Astrocyte of the spinal cord (primary cell): Measurements from ENCODE around the gene CPVL.

ENCODE experiments used
- DNase-seq: peaks from one replicate; pipeline ENCODE4 v3.0.0; 2011; ENCODE audit warnings: low read depth, low spot score
- H3K4me3 ChIP-seq: 2 replicates; pipeline ENCODE4 v1.5.1; 2011; ENCODE audit warnings: low read depth, mild to moderate bottlenecking, low read length, moderate library complexity
- in situ Hi-C: cut with HindIII; loops from 2 replicates; pipeline ENCODE4 v1.10.0; 2017; ENCODE audit warnings: low sequenced_read_pairs
- TF ChIP-seq, protein P1 (sequence below): IDR thresholded peaks from 2 replicates; pipeline ENCODE4 v1.5.1; 2012; ENCODE audit warnings: low read depth, mild to moderate bottlenecking, low read length, inconsistent platforms

CPVL gene

DNA sequence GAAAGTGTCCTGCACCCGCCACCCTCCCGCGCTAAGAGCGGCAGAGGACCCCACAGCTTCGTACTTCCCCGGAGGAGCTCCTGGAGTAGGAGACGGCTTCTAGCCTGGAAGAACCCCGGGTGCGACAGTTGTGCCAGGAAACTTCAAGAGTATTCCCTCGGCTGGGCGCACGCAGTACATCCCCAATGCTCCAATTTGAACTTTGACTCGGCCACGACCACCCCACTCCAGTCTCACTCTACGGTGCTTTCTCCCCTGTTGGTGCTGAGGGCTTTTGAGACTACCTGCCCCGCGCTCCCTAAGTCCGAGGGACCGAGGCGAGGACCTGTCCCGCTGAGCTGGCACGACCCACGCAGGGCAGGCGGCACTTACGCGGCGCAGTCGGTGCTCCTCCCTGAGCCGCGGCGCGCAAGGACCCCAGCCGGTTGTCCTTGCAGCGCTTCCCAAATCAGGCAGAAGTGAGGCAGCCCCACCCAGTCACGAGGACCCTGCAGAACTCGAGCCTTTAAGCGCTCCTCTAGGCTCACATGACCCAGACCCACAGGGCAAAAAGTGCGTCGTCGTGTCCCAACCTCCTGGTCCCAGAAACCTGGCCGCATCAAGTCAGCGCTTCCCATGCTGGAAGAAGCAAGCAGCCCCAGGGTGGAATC is at the start of gene CPVL:
Gene CPVL (minus strand): TSS at position 481 of the 650 bp plus-strand sequence. CDS start 25,476 bp downstream, outside the sequence.
- no peak for DNase-seq
- in situ Hi-C loops = no loop called here
- TF ChIP-seq, protein P1, sequence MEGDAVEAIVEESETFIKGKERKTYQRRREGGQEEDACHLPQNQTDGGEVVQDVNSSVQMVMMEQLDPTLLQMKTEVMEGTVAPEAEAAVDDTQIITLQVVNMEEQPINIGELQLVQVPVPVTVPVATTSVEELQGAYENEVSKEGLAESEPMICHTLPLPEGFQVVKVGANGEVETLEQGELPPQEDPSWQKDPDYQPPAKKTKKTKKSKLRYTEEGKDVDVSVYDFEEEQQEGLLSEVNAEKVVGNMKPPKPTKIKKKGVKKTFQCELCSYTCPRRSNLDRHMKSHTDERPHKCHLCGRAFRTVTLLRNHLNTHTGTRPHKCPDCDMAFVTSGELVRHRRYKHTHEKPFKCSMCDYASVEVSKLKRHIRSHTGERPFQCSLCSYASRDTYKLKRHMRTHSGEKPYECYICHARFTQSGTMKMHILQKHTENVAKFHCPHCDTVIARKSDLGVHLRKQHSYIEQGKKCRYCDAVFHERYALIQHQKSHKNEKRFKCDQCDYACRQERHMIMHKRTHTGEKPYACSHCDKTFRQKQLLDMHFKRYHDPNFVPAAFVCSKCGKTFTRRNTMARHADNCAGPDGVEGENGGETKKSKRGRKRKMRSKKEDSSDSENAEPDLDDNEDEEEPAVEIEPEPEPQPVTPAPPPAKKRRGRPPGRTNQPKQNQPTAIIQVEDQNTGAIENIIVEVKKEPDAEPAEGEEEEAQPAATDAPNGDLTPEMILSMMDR = no peak
- H3K4me3 ChIP-seq = peak within 1 kb of the TSS; percentile 25

DNA sequence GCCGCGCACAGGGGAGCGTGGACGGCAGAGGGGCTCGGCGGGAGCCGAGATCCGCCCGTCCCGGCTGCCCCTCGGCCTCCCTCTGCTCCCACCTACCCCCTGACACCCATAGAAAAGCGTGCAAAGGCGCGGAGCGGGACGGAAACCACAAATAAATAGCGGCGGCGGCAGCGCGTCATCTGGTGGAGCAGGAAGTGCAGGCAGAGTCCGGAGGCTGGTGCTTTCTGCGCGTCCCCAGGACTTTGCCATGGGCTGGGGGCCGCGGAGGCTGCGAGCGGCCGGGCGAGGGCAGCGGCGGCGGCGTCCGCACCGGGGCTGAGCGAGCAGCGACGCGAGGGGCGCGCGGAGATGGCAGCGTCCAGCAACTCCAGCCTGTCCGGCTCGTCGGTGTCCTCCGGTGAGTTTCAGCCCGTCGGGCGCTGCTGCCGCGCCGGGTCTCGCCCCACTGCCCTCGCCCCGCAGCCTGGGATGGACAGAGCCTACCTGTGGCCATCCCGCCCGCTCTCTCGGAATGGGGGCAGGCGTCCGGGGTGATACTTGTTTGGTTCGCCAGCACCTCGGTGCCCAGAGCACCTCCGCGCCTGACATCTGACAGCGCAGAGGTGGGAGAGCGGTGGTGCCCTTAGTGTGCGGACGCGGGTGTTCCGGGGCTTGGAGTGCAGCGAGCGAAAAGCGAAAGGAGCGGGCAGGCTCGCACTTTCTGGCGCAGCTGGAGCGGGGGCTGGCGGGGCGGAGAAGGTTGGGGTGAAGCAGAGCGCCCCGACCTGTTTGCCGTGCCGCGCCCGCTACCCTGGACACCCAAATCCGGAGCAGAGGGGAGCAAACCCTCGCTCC is 48.5 kb upstream of the CPVL start, which contains the start of gene CHN2:
Gene CHN2 (plus strand): TSS at position 182 of the 834 bp plus-strand sequence.
- H3K4me3 ChIP-seq = peak within 1 kb of the TSS; percentile 33
- DNase-seq = peak; percentile 11
- in situ Hi-C loops = no loop called here
- TF ChIP-seq, protein P1 = peak; percentile 2

DNA sequence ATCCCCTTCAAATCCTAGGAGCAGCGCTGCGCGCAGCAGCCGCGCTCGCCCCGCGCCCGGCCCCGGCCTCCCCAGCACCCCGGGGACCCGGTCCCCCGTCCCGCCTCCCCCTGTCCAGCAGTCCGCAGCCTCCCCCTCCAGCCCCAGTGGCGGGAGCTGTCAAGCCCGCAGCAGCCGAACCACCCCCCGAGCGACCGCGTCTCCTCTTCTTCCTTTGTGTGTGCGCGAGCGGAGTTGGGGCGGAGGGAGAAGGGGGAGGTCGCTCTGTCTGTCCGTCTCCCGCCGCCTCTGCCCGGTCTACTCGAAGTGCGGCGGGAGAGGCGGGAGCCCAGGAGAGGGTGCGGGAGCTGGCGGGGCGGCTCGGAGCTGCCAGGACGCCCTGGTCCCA is 47.9 kb upstream of the CPVL start:
- DNase-seq = no peak
- TF ChIP-seq, protein P1 = no peak
- peak overlapping the region; percentile 33 for H3K4me3 ChIP-seq
- in situ Hi-C loops = no loop called here

DNA sequence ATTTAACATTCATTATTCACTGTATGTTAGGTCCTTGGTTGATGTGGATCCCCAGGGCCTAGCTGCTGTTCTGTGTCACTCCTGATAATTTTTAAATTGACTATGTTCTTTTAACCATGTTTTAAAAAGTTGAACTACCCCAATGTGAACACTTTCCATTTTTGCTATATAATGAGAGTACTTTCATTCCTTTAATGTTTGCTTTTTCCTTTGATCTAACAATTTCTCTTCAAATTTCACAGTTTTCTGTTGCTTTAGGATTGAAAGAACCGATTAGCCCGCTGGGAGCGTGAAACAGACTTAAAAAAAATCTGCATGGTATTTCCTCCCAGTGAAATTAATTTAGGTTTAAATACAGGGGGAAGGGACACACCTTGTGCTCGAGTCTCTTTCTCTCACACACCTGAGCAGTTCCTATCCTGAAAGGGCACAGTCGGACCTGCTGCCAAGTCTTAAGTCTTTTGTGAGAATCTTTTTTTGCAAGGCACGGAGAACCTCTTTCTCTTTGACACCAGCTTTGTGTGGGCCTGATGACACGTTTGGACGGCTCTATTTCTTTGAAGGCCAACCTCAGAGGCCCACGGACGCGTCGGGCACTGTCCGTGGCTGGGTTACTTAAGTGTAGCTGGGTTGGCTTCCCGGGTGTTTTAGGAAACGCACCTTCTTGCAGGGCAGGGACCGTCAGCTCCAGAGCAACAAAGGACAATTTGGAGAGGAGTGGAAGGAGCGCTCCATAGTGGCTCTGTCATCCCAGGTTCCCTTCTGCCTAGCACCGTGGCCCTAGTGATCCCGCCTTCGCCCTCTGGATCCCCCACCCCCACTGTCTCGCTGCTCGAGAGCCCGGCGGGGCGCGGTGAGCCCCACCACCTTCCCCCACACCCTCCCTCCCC is 47.2 kb upstream of the CPVL start:
- in situ Hi-C loops = no loop called here
- no peak overlapping the region for H3K4me3 ChIP-seq
- TF ChIP-seq, protein P1 = no peak
- DNase-seq = no peak

DNA sequence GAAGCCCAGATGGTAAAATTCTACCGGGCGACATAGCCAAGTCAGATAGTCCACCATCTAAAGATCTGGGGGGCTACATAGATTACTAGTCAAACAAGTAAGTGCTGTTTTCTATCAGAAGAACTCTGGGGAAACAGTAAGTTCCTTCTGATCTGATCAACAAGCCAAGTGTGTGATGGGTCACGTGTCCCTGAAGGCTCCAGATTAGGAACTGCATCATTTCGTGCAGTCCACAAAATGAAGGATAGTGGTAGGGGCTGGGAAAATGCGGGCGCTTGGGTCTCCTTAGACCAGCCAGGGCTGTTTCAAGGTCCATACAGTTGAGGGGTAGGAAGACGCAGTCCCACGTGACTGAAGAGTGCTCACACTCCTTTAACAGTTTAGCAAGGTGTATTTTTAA is 46.5 kb upstream of the CPVL start:
- H3K4me3 ChIP-seq = no peak overlapping the region
- no peak for DNase-seq
- in situ Hi-C loops = no loop called here
- TF ChIP-seq, protein P1 = no peak

DNA sequence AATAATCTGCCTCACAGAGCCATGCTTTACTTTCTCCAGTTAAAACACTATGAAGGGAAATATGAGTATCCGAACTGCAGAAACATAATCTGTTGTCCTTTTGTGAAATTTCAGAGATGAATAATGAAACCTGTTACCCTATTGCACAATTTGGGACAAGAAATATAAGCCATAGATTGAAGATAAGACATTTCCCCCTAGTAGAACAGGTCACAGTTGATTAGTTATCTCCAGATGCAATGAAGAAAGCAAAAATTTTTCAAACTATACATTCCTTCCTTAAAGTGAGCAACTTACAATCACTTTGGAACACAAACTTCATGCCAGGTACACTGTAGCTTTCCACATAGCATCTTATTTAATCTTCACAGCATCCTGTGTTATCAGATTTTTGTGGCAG is 46.0 kb upstream of the CPVL start:
- TF ChIP-seq, protein P1 = no peak
- DNase-seq = no peak
- in situ Hi-C loops = no loop called here
- no peak overlapping the region for H3K4me3 ChIP-seq
